Measurements from ENCODE around the gene NRXN3. TPM values are rescaled to one million over a fixed set of nuclear protein-coding genes. Genes with fewer than 3 reads are reported as not detected.

Gene NRXN3
- total and polyA plus RNA-seq, 4 donors: 0.07 to 1.2 (median 0.23) TPM

DNA sequence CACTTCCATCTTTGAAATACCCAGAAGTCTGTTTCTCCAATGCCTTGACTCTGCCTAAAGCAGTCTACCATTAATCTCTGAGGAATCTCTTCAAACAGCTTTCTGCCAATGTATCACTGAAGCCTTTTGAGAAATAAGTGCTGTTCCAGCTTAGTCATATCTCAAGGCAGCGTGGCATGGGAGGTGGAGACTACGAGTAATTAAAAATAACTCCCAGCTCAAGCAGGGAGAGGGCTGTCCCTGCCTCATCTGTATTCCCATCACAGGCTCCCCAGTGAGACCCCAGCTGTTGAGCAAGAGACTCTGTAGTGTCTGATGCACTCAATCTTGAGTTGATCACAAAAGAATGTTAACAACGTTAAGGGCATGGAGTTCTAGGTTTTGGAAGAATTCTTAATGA lies 1340.5 kb downstream of the NRXN3 start:
- Histone ChIP-seq H3K36me3 (ENCODE audit: control insufficient read depth in 4 of 4, insufficient read depth in 3 of 4, low read depth in 1 of 4, low read length in 3 of 4) (no peaks in the 10 kb centered on the region), H3K27me3 (ENCODE audit: control insufficient read depth in 4 of 4, insufficient read depth in 4 of 4, low read length in 3 of 4) (peaks cover 0 to 4% (median 0%) of the 10 kb centered on the region in 4 donors), H3K27ac (ENCODE audit: low read depth in 1 of 2, low read length in 2 of 2) (no peak overlapping the region), H3K9ac (ENCODE audit: low read depth in 1 of 2, low read length in 2 of 2) (no peak overlapping the region), H3K4me3 (ENCODE audit: low read depth in 1 of 3, low read length in 3 of 3) (no peak overlapping the region), H3K4me1 (ENCODE audit: control insufficient read depth in 4 of 4, insufficient read depth in 4 of 4, low read length in 3 of 4) (no peaks in the 10 kb centered on the region), H3K9me3 (ENCODE audit: control insufficient read depth in 4 of 4, low read length in 3 of 4) (no peaks in the 10 kb centered on the region)
- WGBS: 72% methylated on average over 3 of the region's 3 CpGs
- TF ChIP-seq NR2F2 (IDR thresholded peaks at IDR 0.05) (no peak), FOXA2 (IDR thresholded peaks at IDR 0.05) (no peak), TAF1 (conservative IDR thresholded peaks at IDR 0.05) (no peak), HNF4A (conservative IDR thresholded peaks at IDR 0.05) (no peak), YY1 (IDR thresholded peaks at IDR 0.05) (no peak), RAD21 (IDR thresholded peaks at IDR 0.05) (no peak), EGR1 (IDR thresholded peaks at IDR 0.05; ENCODE audit: low read depth in 2 of 2) (no peak), JUND (IDR thresholded peaks at IDR 0.05) (no peak)
- DNase-seq (ENCODE audit: low spot score): no peak

DNA sequence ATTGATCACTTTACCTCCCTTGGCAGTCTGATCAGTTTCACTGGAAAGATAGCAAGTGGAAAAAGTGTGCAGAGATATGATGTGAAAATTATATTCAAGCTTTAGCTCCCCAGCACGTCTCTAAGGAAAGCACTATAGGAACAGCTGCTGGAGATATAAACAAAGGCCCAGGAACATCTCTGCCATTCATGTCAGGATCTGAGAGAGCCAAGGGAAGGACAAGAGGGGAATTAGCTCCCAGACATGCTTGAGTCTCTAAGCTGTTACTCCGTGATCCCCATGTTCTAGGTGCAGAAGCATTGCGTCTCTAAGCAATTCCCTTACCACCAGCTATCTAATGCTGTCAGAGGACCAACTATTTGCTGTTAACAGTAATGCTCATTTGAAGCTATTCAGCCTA lies 1341.0 kb downstream of the NRXN3 start:
- H3K9me3 ChIP-seq (ENCODE audit: control insufficient read depth in 4 of 4, low read length in 3 of 4): no peaks in the 10 kb centered on the region
- TF ChIP-seq RAD21 (IDR thresholded peaks at IDR 0.05): no peak
- no peak for TF ChIP-seq GABPA (IDR thresholded peaks at IDR 0.05 in 1 of 2, conservative IDR thresholded peaks at IDR 0.05 in 1 of 2)
- H3K9ac ChIP-seq (ENCODE audit: low read depth in 1 of 2, low read length in 2 of 2): no peak overlapping the region
- peaks cover 0 to 5% (median 0%) of the 10 kb centered on the region in 4 donors for H3K27me3 ChIP-seq (ENCODE audit: control insufficient read depth in 4 of 4, insufficient read depth in 4 of 4, low read length in 3 of 4)
- WGBS: 90% methylated on average over 3 of the region's 3 CpGs
- no peak overlapping the region for H3K4me3 ChIP-seq (ENCODE audit: low read depth in 1 of 3, low read length in 3 of 3)
- no peak overlapping the region for H3K27ac ChIP-seq (ENCODE audit: low read depth in 1 of 2, low read length in 2 of 2)
- H3K4me1 ChIP-seq (ENCODE audit: control insufficient read depth in 4 of 4, insufficient read depth in 4 of 4, low read length in 3 of 4): no peaks in the 10 kb centered on the region
- H3K36me3 ChIP-seq (ENCODE audit: control insufficient read depth in 4 of 4, insufficient read depth in 3 of 4, low read depth in 1 of 4, low read length in 3 of 4): no peaks in the 10 kb centered on the region
- DNase-seq (ENCODE audit: low spot score): no peak

GRCh38 chr14:79513446-79513845 lies 1343.3 kb downstream of the NRXN3 start:
- Histone ChIP-seq H3K4me1 (ENCODE audit: control insufficient read depth in 4 of 4, insufficient read depth in 4 of 4, low read length in 3 of 4) (no peaks in the 10 kb centered on the region), H3K9ac (ENCODE audit: low read depth in 1 of 2, low read length in 2 of 2) (no peak overlapping the region), H3K36me3 (ENCODE audit: control insufficient read depth in 4 of 4, insufficient read depth in 3 of 4, low read depth in 1 of 4, low read length in 3 of 4) (no peaks in the 10 kb centered on the region), H3K27ac (ENCODE audit: low read depth in 1 of 2, low read length in 2 of 2) (no peak overlapping the region), H3K9me3 (ENCODE audit: control insufficient read depth in 4 of 4, low read length in 3 of 4) (no peaks in the 10 kb centered on the region), H3K27me3 (ENCODE audit: control insufficient read depth in 4 of 4, insufficient read depth in 4 of 4, low read length in 3 of 4) (peaks cover 0 to 2% (median 0%) of the 10 kb centered on the region in 4 donors), H3K4me3 (ENCODE audit: low read depth in 1 of 3, low read length in 3 of 3) (no peak overlapping the region)
- DNase-seq (ENCODE audit: low spot score): no peak
- 45% methylated on average over 1 of the region's 1 CpG for WGBS
- TF ChIP-seq YY1 (IDR thresholded peaks at IDR 0.05) (no peak), TAF1 (conservative IDR thresholded peaks at IDR 0.05) (no peak), SP1 (IDR thresholded peaks at IDR 0.05) (no peak), JUND (IDR thresholded peaks at IDR 0.05) (no peak), FOXA1 (IDR thresholded peaks at IDR 0.05) (no peak), HNF4A (conservative IDR thresholded peaks at IDR 0.05) (no peak), FOXA2 (IDR thresholded peaks at IDR 0.05) (no peak), ZBTB33 (IDR thresholded peaks at IDR 0.05) (no peak), EGR1 (IDR thresholded peaks at IDR 0.05; ENCODE audit: low read depth in 2 of 2) (no peak), HNF4G (IDR thresholded peaks at IDR 0.05) (no peak), REST (IDR thresholded peaks at IDR 0.05) (no peak), GABPA (IDR thresholded peaks at IDR 0.05 in 1 of 2, conservative IDR thresholded peaks at IDR 0.05 in 1 of 2) (no peak)
- TF ChIP-seq, protein P1, sequence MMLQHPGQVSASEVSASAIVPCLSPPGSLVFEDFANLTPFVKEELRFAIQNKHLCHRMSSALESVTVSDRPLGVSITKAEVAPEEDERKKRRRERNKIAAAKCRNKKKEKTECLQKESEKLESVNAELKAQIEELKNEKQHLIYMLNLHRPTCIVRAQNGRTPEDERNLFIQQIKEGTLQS (IDR thresholded peaks at IDR 0.05): no peak
